Activated naive CD8-positive, alpha-beta T cell treated with anti-CD3 and anti-CD28 coated beads, Interleukin-2, amount 50 U/mL, for 24 hours (primary cell): ENCODE data around the gene FHOD3.

ENCODE experiments used
- ATAC-seq: fragments of 150-1000 bp; cut with Tn5 transposase; one replicate; pipeline ENCODE4 v1.10.0; 2021
- DNase-seq: peaks from one replicate; pipeline ENCODE4 v3.0.0; 2021
- H3K27ac Mint-ChIP-seq: one replicate; pipeline ENCODE4 v1.8.0; 2021; ENCODE audit warnings: mild to moderate bottlenecking, mixed read lengths
- H3K27me3 Mint-ChIP-seq: one replicate; pipeline ENCODE4 v1.8.0; 2021; ENCODE audit warnings: mixed read lengths
- H3K36me3 Mint-ChIP-seq: one replicate; pipeline ENCODE4 v1.8.0; 2021; ENCODE audit warnings: low read depth, mixed read lengths
- H3K4me1 Mint-ChIP-seq: one replicate; pipeline ENCODE4 v1.8.0; 2021; ENCODE audit warnings: mixed read lengths
- H3K4me3 Mint-ChIP-seq: one replicate; pipeline ENCODE4 v1.8.0; 2021; ENCODE audit warnings: mild to moderate bottlenecking, moderate library complexity, mixed read lengths
- H3K9me3 Mint-ChIP-seq: one replicate; pipeline ENCODE4 v1.8.0; 2021; ENCODE audit warnings: mixed read lengths

The FHOD3 gene

DNA sequence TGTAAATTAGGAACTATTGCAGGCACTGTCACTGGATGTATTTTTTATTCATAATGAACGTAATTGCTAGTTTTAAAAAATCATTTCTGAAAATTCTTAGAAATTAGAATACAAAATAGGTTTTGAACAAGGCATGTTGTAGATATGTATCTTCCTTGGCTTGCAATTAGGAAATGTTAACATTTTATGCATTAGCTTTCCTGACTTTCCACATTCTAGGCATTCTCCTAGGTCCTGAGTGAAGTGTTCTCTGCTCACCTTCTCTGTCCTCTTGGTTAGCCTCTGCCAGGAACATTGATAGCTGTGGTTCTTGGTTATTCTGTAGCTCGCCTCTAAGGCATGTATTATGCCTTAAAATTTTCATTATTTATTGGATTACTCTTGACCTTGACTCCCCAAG is 130.3 kb downstream of the FHOD3 start:
- Mint-ChIP-seq H3K4me1 (no peaks in the 10 kb centered on the region), H3K9me3 (no peaks in the 10 kb centered on the region), H3K27me3 (peaks cover 5% of the 10 kb centered on the region), H3K4me3 (no peak overlapping the region), H3K36me3 (no peaks in the 10 kb centered on the region), H3K27ac (no peak overlapping the region)
- DNase-seq (no peak), ATAC-seq (no peak)

DNA sequence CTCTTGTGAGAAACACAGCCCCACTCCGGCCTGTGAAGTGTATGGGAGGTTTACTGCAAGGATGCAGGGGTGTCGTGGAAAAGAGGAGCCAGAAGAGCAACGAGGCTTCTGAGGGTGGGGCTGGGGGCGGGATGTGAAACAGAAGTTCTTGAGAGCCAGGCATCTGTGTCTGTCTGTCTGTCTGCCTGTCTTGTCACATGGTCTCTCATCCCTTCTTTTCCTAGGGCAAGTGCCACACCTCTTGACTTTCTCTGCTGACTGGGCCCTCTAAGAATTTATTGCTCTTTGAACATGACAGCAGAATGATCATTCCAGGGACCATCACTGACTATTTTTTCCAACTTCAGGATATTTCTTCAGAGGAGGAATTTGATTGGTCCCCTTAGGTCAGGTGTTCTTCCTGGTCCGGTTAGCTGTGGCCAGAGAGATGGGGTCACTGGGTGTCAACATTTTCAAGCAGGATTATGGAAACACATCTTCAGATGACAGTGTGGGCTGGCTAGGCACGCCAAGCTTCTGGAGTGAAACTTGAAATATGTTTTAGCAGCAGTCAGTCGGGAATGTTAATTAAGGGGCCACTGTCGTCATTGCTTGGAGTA is 131.0 kb downstream of the FHOD3 start:
- Mint-ChIP-seq H3K4me1 (no peaks in the 10 kb centered on the region), H3K9me3 (no peaks in the 10 kb centered on the region)
- no peak for ATAC-seq

DNA sequence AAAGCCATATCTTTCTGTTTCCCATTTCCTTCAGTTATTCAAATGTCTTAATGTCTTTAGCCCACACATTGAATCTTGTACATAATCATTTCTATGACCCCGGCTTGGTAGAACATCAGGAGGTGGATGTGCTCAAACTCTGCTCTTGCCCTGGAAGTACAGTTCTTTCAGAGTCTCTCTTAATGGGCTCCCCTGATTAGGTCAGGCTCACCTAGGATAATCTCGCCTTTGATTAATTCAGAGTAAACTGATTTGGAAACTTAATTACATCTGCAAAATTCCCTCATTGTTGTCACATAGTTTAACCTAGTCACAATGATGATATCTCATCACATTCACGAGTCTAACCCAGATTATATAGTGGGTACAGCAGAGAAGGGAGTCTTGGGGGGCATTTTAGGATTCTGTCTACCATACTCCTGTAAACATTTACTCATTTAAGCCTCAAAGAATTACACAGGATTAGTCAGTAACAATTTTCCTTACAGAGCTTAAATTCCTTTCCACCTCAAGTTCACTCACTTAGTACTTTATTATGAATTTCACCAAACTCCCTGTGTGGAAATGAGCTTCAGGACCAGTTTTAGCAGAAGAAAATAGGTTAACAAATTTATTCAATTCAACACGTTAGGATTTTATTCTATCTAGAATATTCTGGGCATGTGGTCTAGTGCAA is 135.5 kb downstream of the FHOD3 start:
- no peaks in the 10 kb centered on the region for H3K36me3 Mint-ChIP-seq
- no peak for ATAC-seq
- H3K27me3 Mint-ChIP-seq: peaks cover 3% of the 10 kb centered on the region
- no peak overlapping the region for H3K4me3 Mint-ChIP-seq
- no peak for DNase-seq
- no peaks in the 10 kb centered on the region for H3K9me3 Mint-ChIP-seq
- no peak overlapping the region for H3K27ac Mint-ChIP-seq
- H3K4me1 Mint-ChIP-seq: no peaks in the 10 kb centered on the region

More for the DNA sequence above, 131.0 kb downstream of the FHOD3 start:
- DNase-seq: no peak
- Mint-ChIP-seq H3K27ac (no peak overlapping the region), H3K36me3 (no peaks in the 10 kb centered on the region), H3K4me3 (no peak overlapping the region), H3K27me3 (peaks cover 5% of the 10 kb centered on the region)

DNA sequence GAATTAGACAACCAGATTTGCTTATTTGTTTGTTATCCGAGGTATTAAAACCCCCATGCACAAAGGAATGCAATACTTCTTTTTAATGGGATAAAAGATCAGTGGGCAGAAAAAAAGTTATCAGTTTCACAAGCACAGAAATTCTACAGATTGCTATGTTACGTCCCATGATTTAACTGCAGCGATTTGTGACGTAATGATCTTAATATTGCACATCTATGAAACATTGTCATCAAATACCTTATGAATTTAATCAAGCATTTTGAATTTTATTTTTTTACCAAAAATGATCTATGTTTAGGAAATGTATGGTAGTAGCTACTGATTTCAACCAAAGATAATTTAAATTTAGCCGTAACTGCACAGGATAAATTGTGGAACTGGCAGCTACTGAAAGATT is 138.9 kb downstream of the FHOD3 start:
- peaks cover 16% of the 10 kb centered on the region for H3K27me3 Mint-ChIP-seq
- H3K4me3 Mint-ChIP-seq: no peak overlapping the region
- H3K9me3 Mint-ChIP-seq: no peaks in the 10 kb centered on the region
- no peak overlapping the region for H3K27ac Mint-ChIP-seq
- H3K36me3 Mint-ChIP-seq: no peaks in the 10 kb centered on the region
- no peaks in the 10 kb centered on the region for H3K4me1 Mint-ChIP-seq
- ATAC-seq: no peak
- DNase-seq: no peak

DNA sequence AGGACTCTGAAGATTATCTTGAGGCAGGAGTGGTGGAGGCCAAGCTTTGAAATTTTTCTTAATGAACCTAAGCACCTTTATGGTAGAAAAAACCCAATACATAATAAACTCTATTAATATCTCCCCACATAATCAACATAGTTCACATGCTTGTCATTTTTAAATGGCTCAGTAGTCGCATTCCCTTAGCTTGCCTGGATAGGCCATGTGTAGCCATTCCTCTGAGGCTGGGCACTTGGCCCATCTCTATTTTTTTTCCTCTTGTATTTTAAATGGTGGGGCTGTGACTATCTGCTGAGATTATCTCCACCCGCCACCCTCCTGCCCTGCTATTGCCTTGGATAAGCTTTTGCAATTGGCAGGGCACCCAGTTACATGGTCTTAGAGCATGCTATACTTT is 143.1 kb downstream of the FHOD3 start:
- Mint-ChIP-seq H3K9me3 (no peaks in the 10 kb centered on the region), H3K4me1 (no peaks in the 10 kb centered on the region)

DNA sequence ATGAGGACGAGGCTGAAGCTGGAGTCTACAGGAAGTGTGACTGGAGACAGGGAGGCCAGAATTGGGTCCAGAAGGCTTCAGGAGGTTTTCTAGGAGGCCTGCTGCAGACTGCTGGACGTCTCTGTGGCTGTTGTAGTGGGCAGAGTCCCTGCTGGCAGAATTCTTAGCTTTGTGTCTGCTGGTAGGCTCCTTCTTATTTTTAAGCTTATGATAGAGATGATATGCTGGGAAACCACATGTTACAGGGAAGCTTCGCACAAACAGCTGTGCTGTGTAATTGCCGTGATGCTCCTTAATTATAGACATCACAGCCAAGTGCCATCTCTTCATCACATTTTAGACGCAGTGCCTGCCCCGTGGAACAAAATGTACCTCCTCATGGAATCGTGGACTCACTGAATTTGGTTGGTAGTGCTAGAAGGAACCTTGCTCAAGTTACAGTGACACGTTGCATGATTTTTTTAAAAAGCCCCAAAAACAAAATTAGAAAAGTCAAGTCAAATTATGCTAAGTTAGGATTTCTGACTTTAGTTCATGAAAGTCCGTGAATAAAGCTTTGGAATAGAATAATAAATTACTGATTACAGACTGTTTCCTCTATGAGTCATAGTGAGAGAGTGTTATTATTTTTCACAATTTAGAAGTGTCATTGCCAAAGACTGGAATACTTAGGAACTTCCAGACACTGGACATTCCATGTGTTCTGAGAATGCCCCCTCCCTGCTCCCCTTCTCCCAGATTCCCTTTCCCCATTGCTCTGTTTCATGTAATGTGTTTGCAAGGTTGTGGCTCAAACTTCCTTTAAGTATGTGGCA is 144.1 kb downstream of the FHOD3 start:
- DNase-seq: no peak
- Mint-ChIP-seq H3K9me3 (no peaks in the 10 kb centered on the region), H3K4me1 (no peaks in the 10 kb centered on the region), H3K36me3 (no peaks in the 10 kb centered on the region), H3K4me3 (no peak overlapping the region), H3K27me3 (peaks cover 21% of the 10 kb centered on the region), H3K27ac (no peak overlapping the region)
- ATAC-seq: no peak

More for the DNA sequence above, 143.1 kb downstream of the FHOD3 start:
- Mint-ChIP-seq H3K36me3 (no peaks in the 10 kb centered on the region), H3K27me3 (peaks cover 21% of the 10 kb centered on the region), H3K4me3 (no peak overlapping the region), H3K27ac (no peak overlapping the region)
- no peak for DNase-seq
- no peak for ATAC-seq

DNA sequence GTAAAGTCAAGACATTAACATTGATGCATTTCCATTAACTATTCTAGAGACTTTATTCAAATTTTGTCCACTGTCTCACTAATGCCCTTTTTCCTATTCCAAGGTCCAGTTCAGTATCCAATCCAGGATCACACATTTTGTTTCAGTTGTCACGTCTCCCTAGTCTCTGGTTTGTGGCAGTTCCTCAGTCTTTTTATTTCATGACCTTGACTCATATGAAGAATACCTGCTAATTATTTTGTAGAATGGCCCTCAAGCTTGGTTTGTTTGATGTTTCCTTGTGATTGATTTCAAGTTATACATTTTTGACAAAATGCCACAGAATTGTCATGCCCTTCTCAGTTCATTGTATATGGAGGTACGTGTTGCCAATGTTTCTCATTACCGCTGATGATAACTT is 145.2 kb downstream of the FHOD3 start:
- H3K27me3 Mint-ChIP-seq: peaks cover 21% of the 10 kb centered on the region
- no peak for ATAC-seq
- H3K4me3 Mint-ChIP-seq: no peak overlapping the region

DNA sequence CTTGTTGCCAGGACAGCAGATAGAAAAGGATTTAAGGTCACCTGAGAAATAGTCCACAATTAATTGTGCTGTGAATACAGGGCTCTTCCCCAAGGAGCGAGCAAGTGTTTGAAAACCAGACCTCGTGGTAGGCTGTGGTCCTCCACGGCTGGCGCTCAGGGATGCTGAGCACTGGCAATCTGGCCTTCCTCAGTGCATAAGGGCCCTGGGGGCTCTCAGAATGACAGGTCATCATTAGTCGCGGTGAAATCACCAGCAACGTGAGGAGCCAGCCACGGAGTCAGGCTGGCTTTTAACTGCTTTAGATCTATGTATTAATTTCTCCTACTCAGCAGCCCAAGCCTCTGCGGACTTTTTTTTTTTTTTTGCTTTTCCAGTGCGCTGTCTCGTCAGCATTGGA is 148.5 kb downstream of the FHOD3 start:
- Mint-ChIP-seq H3K27me3 (peaks cover 10% of the 10 kb centered on the region), H3K4me3 (no peak overlapping the region), H3K36me3 (no peaks in the 10 kb centered on the region), H3K9me3 (no peaks in the 10 kb centered on the region), H3K4me1 (no peaks in the 10 kb centered on the region), H3K27ac (no peak overlapping the region)
- ATAC-seq: no peak
- no peak for DNase-seq

More for the DNA sequence above, 145.2 kb downstream of the FHOD3 start:
- Mint-ChIP-seq H3K36me3 (no peaks in the 10 kb centered on the region), H3K9me3 (no peaks in the 10 kb centered on the region), H3K27ac (no peak overlapping the region), H3K4me1 (no peaks in the 10 kb centered on the region)
- DNase-seq: no peak

DNA sequence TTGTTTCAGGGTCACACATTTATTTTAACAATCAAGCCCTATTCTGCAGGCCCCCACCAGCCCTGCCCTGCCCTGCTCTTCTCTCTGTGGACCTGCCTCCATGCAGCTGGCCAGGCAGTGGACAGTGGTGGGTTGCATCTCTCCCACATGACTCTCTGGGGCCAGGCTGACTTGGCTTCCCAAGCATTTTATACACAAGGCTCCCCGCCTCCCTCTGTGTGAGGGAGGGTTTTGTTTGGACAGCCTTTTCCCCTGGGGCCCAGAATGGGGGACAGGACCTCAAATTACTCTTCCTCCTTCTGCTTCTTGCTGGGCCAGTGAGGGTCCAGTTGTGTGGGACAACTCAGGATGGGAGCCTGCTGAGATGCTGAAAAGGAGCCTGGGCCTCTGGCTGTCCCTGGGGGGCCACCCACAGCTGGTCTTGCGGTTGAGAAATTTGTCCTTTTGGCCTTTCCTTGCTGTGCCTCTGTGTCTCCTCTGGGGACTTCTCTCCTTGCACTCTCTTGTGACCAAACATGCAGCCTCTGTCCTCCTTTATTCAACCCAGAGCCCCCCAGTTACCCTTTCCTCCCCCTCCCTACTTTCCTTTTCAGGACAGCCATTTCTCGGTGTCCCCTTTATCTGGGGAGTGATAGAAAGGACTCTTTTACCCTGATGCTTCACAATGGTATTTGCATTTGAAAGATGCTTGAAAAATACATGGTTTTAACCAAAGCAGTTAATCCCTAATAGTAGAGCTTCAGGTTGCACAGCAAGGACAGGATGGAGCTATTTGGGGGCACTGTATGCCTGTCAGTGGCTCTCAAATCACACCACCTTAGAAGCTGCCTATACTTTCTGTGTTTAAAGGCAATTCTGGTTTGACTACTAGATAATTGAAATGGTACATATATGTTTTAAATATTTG is 151.1 kb downstream of the FHOD3 start:
- H3K4me1 Mint-ChIP-seq: no peaks in the 10 kb centered on the region
- no peaks in the 10 kb centered on the region for H3K36me3 Mint-ChIP-seq
- ATAC-seq: no peak
- no peak overlapping the region for H3K4me3 Mint-ChIP-seq
- DNase-seq: no peak
- no peaks in the 10 kb centered on the region for H3K9me3 Mint-ChIP-seq
- no peak overlapping the region for H3K27ac Mint-ChIP-seq
- H3K27me3 Mint-ChIP-seq: peaks cover 12% of the 10 kb centered on the region

DNA sequence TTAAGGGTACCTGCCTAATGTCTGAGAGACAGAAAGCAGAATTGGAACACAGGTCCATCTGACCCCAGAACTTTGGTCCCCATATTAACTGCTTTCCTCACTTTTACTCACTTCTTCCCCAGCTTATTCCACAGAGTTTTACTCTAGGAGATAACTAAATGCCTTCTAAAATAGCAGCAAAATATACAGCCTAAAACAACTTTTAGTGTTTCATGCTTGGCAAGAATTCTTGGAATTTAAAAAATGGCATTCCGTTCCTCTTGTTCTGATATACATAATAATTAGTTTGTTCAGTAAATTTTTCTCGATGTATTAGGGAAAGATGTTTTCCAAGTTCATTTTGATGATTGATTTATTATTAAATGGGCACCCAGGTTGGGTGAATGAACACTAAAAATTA is 151.9 kb downstream of the FHOD3 start:
- no peaks in the 10 kb centered on the region for H3K9me3 Mint-ChIP-seq
- no peaks in the 10 kb centered on the region for H3K36me3 Mint-ChIP-seq
- peaks cover 12% of the 10 kb centered on the region for H3K27me3 Mint-ChIP-seq
- H3K4me3 Mint-ChIP-seq: no peak overlapping the region
- no peak for DNase-seq
- H3K27ac Mint-ChIP-seq: no peak overlapping the region
- no peak for ATAC-seq
- no peaks in the 10 kb centered on the region for H3K4me1 Mint-ChIP-seq

DNA sequence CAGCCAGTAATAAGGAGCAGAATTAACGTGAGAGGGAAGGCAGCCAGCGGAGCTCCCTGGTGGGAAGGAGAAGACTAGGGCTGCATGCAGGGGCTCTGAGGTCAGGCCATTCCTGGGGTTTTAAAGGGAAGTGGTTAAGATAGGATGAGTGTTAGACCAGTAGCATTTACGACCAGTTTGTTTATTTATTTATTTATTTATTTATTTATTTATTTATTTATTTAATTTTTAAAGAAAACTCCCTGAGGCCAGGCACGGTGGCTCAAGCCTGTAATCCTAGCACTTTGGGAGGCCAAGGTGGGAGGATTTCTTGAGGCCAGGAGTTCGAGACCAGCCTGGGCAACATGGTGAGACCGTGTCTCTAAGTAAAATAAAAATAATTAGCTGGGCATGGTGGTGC is 152.8 kb downstream of the FHOD3 start:
- Mint-ChIP-seq H3K27ac (no peak overlapping the region), H3K4me3 (no peak overlapping the region), H3K4me1 (no peaks in the 10 kb centered on the region), H3K27me3 (peaks cover 12% of the 10 kb centered on the region), H3K36me3 (no peaks in the 10 kb centered on the region), H3K9me3 (no peaks in the 10 kb centered on the region)
- DNase-seq: no peak
- no peak for ATAC-seq

DNA sequence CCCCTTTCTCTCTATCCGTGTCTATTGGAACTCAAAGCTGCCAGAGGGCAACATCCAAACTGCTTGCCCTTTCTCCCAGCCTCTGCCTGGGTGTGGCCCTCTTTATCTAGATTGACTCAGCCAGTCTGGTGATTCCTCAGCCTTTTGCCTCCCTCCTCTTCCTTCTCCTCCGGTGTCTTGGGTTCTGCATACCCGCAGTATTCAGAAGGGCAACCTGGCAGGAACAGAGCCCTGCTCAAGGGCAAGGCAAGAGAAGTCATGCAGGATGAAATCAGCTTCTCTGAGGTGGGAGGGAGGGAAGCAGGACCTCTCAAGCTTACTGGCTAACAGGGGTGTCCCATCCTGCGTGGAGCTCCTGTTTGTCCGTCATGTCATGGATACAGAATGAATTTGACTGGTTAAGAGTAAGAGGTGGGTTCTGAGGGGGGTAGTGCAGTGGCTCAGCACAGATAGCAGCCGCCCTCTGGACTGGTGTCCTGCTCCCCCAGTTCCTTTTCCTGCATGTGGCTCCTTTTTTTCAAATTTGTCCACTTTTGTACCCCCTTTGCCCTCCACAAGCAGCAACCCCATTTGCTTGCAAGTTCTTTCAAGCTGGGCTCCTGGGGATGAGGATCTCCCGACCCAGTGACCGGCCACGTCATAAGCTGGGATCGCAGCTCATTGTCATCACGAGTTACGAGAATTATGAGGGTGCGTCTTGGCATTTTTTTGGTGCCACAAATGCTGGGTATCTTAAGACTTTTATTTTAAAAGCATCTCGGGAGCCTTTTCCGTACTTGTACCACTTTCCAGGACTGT is 154.1 kb downstream of the FHOD3 start:
- no peaks in the 10 kb centered on the region for H3K36me3 Mint-ChIP-seq
- H3K27me3 Mint-ChIP-seq: peaks cover 18% of the 10 kb centered on the region
- no peak for DNase-seq
- H3K27ac Mint-ChIP-seq: no peak overlapping the region
- H3K4me1 Mint-ChIP-seq: no peaks in the 10 kb centered on the region
- H3K9me3 Mint-ChIP-seq: no peaks in the 10 kb centered on the region
- H3K4me3 Mint-ChIP-seq: no peak overlapping the region
- ATAC-seq: no peak

DNA sequence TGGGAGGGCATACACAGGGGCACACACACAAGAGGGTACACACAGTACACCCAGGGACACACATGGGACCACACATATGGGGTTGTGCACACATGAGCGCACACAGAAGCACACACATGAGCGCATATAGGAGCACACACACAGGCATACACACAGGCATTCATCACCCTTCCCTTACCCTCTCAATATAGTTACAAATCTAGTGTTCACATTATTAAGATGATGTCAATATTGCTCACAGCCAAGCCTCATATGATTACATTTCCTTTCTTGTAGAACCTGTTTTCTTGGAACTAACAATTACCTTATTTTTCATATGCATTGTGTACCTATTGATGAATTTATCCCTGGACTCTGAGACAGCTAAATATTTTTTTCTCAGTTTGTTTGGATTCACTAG is 156.7 kb downstream of the FHOD3 start:
- Mint-ChIP-seq H3K4me3 (no peak overlapping the region), H3K36me3 (no peaks in the 10 kb centered on the region), H3K27ac (no peak overlapping the region), H3K27me3 (peaks cover 18% of the 10 kb centered on the region), H3K9me3 (no peaks in the 10 kb centered on the region), H3K4me1 (no peaks in the 10 kb centered on the region)
- no peak for ATAC-seq
- no peak for DNase-seq
